ENCODE measurements around the gene GMCL2. TPM values are rescaled to one million over a fixed set of nuclear protein-coding genes. Genes with fewer than 3 reads are reported as not detected.
A peak's percentile ranks its signal among the peaks of the same experiment; 100 is the strongest.

The GMCL2 gene
- total RNA-seq, 1 donor from 2014 or later: not detected

DNA sequence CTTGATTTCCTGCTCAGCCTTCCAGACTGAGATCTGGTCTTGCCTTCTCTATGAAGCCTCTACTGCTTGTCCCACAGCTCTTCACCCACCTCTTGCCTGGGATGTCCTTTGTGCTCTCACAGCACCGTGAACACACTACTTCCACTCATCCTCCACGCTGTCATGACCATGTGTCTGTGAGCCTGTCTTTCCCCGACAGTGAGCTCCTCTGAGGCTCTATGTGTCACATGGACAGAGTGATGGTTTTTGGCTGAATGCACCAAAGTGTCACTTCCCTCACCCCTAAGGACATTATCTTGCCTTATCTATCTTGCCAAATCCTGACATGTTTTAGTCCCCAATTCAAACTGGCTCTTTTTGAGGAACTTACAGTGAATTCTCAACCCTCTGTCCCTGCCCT is 34.1 kb upstream of the GMCL2 start:
- Mint-ChIP-seq H3K36me3 (peaks cover 42% of the 10 kb centered on the region), H3K9me3 (no peaks in the 10 kb centered on the region), H3K4me3 (no peak overlapping the region), H3K27me3 (no peaks in the 10 kb centered on the region), H3K4me1 (ENCODE audit: unreplicated experiment) (peaks cover 14% of the 10 kb centered on the region), H3K27ac (peak overlapping the region; percentile 3)
- TF ChIP-seq, protein P1, sequence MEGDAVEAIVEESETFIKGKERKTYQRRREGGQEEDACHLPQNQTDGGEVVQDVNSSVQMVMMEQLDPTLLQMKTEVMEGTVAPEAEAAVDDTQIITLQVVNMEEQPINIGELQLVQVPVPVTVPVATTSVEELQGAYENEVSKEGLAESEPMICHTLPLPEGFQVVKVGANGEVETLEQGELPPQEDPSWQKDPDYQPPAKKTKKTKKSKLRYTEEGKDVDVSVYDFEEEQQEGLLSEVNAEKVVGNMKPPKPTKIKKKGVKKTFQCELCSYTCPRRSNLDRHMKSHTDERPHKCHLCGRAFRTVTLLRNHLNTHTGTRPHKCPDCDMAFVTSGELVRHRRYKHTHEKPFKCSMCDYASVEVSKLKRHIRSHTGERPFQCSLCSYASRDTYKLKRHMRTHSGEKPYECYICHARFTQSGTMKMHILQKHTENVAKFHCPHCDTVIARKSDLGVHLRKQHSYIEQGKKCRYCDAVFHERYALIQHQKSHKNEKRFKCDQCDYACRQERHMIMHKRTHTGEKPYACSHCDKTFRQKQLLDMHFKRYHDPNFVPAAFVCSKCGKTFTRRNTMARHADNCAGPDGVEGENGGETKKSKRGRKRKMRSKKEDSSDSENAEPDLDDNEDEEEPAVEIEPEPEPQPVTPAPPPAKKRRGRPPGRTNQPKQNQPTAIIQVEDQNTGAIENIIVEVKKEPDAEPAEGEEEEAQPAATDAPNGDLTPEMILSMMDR (conservative IDR thresholded peaks at IDR 0.05): no peak
- DNase-seq (ENCODE audit: extremely low spot score, unreplicated experiment): no peak

DNA sequence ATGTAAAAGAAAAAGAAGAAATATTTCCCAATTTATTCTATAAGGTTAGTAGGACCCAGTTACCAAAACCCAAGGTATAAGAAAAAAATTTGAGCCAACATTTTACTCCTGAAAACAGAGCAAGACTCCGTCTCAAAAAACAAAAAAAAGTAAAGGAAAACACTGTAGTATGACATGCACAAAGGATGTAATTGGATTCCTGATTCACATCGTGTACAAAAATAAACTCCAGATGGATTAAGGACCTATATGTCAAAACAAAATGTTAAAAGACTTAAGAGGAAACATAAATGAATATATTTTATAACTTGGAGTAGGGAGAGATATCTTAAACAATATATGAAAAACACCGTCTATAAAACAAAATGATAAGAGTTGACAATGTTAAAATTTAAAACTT is 31.7 kb upstream of the GMCL2 start:
- DNase-seq (ENCODE audit: extremely low spot score, unreplicated experiment): no peak
- peaks cover 10% of the 10 kb centered on the region for H3K4me1 Mint-ChIP-seq (ENCODE audit: unreplicated experiment)
- H3K9me3 Mint-ChIP-seq: no peaks in the 10 kb centered on the region
- H3K36me3 Mint-ChIP-seq: peaks cover 35% of the 10 kb centered on the region
- TF ChIP-seq, protein P1 (conservative IDR thresholded peaks at IDR 0.05): no peak
- H3K27ac Mint-ChIP-seq: no peak overlapping the region
- no peaks in the 10 kb centered on the region for H3K27me3 Mint-ChIP-seq
- H3K4me3 Mint-ChIP-seq: no peak overlapping the region

DNA sequence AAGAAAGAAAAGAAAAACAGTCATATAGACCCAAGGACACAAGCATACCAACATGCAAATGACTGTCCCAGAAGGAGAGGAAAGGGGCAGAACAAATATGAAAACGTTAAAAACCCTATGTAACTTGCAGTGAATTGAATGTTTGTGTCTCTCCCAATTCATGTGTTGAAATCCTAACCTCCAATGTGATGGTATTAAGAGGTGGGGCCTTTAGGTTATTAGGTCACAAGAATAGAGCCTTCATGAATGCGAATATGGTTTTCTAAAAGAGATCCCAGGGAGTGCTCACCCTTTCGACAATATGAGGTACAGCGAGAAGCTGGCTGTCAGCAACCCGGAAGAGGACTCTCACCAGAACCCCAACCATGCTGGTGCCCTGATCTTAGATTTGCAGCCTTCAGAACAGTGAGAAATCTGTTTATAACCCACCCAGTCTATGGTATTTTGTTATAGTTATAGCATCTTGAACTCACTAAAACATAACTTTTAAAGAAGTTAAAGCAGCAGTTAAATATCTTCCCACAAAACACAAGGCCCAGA is 31.1 kb upstream of the GMCL2 start:
- H3K27me3 Mint-ChIP-seq: no peaks in the 10 kb centered on the region
- H3K4me3 Mint-ChIP-seq: no peak overlapping the region
- no peak for DNase-seq (ENCODE audit: extremely low spot score, unreplicated experiment)
- TF ChIP-seq, protein P1 (conservative IDR thresholded peaks at IDR 0.05): no peak
- no peak overlapping the region for H3K27ac Mint-ChIP-seq
- peaks cover 10% of the 10 kb centered on the region for H3K4me1 Mint-ChIP-seq (ENCODE audit: unreplicated experiment)
- H3K36me3 Mint-ChIP-seq: peaks cover 35% of the 10 kb centered on the region
- no peaks in the 10 kb centered on the region for H3K9me3 Mint-ChIP-seq

DNA sequence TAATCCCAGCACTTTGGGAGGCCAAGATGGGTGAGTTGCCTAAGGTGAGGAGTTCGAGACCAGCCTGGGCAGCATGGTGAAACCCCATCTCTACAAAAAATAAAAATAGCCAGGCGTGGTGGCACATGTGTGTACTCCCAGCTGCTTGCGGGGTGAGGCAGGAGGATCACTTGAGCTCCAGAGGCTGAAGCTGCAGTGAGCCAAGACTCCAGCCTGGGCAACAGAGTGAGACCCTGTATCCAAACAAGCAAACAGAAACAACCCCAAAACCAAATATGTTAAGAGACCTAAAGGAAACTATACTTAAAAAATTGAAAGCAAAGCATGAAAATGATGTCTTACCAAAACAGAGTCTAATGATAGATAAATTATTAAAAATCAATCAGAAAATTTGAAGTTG is 29.6 kb upstream of the GMCL2 start:
- no peak overlapping the region for H3K27ac Mint-ChIP-seq
- no peak for DNase-seq (ENCODE audit: extremely low spot score, unreplicated experiment)
- H3K9me3 Mint-ChIP-seq: no peaks in the 10 kb centered on the region
- no peak overlapping the region for H3K4me3 Mint-ChIP-seq
- H3K4me1 Mint-ChIP-seq (ENCODE audit: unreplicated experiment): peaks cover 6% of the 10 kb centered on the region
- H3K27me3 Mint-ChIP-seq: no peaks in the 10 kb centered on the region
- TF ChIP-seq, protein P1 (conservative IDR thresholded peaks at IDR 0.05): no peak
- H3K36me3 Mint-ChIP-seq: peaks cover 31% of the 10 kb centered on the region

DNA sequence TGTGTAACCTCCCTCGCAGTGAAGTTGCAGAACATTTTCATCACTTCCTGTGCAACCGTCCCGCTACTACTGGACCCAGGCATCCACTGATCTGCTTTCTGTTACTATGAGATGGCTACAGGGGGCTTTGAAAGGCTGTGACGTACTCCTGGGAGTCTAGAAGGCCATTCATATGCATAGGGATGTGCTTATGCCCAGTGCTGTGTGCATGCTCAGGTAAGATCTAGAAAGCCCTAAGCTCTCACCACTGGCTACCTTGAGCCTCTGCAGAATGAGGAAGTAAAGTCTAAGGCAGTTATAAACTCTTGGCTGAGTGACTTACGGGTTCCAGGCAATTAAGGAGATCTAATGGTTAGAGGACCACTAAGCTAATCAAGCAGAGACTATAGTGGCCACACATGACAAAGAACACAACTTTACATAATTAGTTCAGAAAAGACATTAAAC is 28.9 kb upstream of the GMCL2 start:
- TF ChIP-seq, protein P1 (conservative IDR thresholded peaks at IDR 0.05): no peak
- DNase-seq (ENCODE audit: extremely low spot score, unreplicated experiment): no peak
- peaks cover 27% of the 10 kb centered on the region for H3K36me3 Mint-ChIP-seq
- H3K4me3 Mint-ChIP-seq: no peak overlapping the region
- H3K9me3 Mint-ChIP-seq: no peaks in the 10 kb centered on the region
- no peak overlapping the region for H3K27ac Mint-ChIP-seq
- no peaks in the 10 kb centered on the region for H3K4me1 Mint-ChIP-seq (ENCODE audit: unreplicated experiment)
- H3K27me3 Mint-ChIP-seq: no peaks in the 10 kb centered on the region
